Spleen (tissue), 7 donors: ENCODE data around the gene COL4A1.

Experiments used
- CTCF ChIP-seq, 11 experiments: fragments of 200-600 bp in 7 of 11; fragments of 450-650 bp in 4 of 11; sonication (generic) in 4 of 11; IDR thresholded peaks in 8 of 11; conservative IDR thresholded peaks in 3 of 11; 1 replicate in 7 of 11; 2 replicates in 4 of 11; pipeline versions ENCODE4 v1.4.0 to v1.8.0; 2016 to 2021; ENCODE audit warnings: antibody characterized with exemption in 11 of 11, inconsistent platforms in 4 of 11, mild to moderate bottlenecking in 1 of 11
- POLR2AphosphoS5 ChIP-seq, 3 donors: sonication (generic); formaldehyde crosslinking; IDR thresholded peaks; one replicate each; pipeline ENCODE4 v1.5.1; 2017; ENCODE audit warnings: antibody characterized with exemption in 3 of 3
- donor health status: DM: no; HTN: no; CAD: no; lungs with moderate emphysema.
- donor health status: DM: no; HTN: no; CAD: no.
- donor health status: DM: no; HTN: no; CAD: no.

DNA sequence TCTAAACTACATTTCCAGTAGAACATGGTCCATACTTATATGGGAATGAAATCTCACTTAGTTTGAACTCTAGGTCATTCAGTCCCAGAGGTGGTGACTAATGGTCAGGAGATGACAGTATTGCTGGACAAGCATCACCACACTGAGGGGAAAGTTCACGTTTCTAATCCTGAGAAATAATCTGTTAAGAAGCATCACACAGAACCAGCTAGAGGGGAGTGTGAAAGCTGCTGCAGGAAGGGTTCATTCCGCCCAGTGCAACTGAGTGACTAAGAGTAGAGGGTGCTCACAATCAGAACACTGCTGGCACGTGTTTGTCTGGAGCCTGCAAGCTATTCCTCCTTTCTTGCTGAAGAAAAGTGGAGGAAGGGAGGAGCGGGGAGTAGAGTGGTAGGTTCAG is 2.7 kb downstream of the COL4A1 start:
- TF ChIP-seq POLR2AphosphoS5 (IDR thresholded peaks at IDR 0.05), result peak in 1 of 3 donors; percentile 64
- TF ChIP-seq CTCF (IDR thresholded peaks at IDR 0.05 in 8 of 11, conservative IDR thresholded peaks at IDR 0.05 in 3 of 11), result no peak
